HG02870 (cell line): ENCODE data around the gene CNTNAP5.
"Not testable (repeated sequence)": the region's sequence is repeated elsewhere in the genome, so short reads cannot be mapped to it uniquely, and the experiment has no call there.

Experiments used
- ATAC-seq: cut with Tn5 transposase; IDR thresholded peaks from one replicate; pipeline ENCODE4 v1.9.1; 2021; ENCODE audit warnings: mild to moderate bottlenecking, moderate library complexity; ENCODE audit not compliant: unreplicated experiment

Gene CNTNAP5

DNA sequence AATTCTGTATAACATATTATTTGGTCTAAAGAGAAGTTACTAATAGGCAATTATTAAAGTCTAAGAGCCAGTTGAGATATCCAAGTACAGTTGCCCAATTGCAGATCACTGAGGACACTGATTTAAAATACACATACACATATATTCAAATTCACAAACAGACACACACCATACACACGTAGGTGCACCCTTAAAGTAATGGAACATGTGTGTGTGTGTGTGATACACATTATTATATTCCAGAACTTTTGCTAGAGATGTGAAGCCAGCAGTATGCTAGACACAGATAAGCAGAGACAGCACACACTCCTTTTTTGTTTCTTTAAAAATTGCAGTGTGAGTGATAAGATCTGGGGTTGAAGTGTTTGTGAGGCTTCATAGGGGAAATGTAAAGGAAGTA, 292.5 kb downstream of the CNTNAP5 start:
- ATAC-seq = no peak

DNA sequence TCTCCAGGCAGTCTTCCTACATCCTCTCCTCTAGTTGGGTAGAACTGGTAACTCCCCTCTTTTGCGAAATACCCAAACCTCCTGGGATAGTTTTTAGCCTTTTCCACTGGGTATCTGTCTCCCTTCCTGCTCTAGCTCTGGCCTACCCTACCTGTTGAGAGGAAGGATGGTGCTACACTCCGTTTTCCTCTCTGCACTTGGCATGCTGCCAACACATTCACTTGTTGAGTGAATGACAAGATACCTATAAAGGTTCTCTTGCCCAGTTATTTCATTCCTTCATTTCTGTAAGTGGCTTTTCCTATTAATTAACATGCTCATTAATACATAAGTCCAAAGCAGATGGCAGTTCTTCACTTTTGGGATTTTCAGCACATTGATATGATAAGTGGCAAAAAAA, 293.8 kb downstream of the CNTNAP5 start:
- ATAC-seq = no peak

DNA sequence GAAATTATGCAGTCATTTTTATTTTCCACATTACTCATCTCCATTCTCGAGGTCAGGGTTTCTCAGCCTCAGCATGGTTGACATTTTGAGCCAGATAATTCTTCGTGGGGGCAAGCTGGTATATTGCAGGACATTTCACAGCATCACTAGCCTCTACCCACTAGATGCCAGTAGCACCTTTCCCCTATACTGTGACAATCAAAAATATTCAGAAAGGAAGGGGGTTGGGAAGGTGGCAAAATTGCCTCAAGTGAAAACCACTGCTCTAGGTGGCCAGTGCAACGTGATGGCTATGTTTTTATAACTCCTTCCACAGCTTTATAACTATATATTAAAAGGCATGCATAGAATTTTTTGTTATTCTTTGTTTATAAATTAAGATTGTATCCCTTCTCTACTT, 294.5 kb downstream of the CNTNAP5 start:
- ATAC-seq = no peak

DNA sequence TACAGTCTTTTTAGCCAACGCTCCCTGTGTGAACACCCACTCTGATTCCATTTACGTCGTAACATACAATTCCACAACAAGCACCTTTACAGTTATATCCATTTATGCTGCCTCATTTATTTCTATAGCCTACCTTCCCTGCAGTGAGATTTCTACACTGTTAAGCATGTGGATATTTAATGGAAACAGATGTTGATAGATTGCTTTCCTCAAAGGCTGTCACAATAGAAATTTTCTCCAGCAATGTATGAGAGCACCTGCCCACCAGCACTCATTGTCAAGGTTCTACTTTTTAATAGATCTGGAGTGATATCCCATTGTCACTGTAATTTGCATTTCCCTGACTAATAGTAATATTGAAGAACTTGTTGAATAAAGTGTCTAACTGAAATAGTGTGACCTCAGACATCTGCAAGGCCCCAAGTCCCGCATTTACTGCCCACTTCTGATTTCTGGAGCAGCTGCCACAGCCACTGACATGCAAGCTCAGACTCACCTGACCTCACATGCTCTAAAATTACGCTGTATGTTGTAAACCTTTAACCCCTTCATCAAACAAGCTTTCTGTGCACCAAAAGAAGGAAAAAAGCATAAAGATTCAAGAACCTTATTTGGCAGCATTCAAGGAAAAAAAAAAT, 295.1 kb downstream of the CNTNAP5 start:
- ATAC-seq = no peak

DNA sequence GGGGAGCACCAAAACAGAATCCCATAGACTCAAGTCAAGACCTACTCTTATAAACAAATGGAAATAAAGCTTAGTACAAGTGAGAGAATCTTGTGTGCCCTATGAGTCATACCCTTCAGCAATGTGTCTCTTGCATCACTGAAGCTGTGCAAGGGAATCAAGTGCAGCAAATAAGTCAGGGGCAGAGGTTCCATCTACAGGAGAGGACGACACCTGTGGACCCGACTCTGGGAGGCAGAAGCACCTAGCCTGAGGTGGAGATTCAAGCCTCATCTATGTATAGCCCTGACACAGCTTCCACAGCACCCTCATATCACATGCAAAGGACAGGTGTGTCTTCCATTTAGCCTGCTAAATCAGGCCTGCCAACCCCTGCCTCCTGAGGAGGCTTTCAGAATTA, 298.2 kb downstream of the CNTNAP5 start:
- ATAC-seq = no peak

DNA sequence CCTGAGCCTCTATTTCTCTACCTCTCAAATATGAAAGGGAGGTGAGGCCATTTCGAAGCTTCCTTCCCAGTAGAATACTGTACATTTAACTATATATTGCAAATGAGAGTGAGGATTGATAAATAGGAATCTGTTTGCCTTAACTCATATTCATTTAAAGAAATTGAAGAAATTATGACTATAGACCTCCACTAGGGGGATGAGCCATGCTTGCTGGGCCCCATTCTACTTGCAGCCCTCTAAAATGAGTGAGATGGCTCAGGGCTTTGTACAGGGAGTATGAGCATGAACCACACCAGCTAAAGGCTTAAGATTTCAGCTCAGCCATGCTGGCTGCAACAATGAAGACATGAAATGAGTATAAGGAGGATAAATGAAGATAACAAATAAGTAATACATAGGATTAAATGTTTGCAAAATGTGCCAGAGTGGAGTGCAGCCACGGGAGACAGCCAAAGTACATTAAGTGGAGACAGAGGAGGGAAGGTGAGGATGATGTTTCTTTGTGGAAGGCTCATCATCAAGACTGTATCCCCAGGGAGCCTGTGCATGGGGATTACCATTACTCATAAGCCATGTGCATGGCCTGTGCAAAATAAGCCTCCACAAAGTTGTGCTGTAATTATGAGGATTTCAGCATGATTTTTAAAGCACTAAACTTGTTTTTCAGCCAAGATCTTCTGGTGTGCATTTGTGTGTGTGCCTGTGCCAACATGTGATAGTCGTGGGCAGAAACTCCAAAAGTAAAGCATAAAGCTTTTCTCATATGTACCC, 300.8 kb downstream of the CNTNAP5 start:
- ATAC-seq = no peak

DNA sequence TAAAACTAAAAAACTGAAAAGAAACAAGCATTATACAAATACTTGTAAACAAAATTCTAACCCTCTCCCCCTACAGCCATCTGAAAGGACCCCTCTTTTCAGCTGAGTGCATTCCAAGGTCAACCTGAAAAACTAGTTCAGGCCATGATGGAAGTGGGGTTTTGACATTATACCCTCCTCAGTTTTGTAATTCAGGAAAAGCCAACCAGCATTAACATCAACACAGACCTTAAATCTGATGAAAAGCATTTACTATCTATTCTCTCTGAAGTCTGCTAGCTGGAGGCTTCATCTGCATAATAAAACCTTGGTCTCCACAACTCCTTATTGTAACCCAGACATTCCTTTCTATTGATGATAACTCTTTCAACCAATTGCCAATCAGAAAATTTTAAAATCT, 302.2 kb downstream of the CNTNAP5 start:
- ATAC-seq = no peak

DNA sequence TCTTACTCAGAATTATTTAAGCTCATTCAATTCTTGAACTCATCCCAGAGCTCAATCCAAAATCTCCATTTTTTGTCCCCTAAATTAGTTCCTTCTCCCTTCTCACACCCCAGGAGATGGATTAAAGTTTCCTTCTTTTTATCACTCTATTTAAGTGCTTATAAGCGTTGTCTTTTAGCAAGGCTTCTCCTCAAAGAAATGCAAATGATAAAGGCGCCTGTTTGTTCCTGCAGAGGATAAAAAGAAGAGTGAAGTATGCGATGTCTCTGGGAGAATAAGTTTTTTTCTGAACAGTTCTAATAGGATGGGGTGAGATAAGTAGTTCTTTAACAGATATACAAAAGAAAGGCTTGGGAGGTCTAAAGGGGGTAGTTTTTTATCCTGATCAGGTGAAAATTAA, 303.3 kb downstream of the CNTNAP5 start:
- ATAC-seq = no peak

DNA sequence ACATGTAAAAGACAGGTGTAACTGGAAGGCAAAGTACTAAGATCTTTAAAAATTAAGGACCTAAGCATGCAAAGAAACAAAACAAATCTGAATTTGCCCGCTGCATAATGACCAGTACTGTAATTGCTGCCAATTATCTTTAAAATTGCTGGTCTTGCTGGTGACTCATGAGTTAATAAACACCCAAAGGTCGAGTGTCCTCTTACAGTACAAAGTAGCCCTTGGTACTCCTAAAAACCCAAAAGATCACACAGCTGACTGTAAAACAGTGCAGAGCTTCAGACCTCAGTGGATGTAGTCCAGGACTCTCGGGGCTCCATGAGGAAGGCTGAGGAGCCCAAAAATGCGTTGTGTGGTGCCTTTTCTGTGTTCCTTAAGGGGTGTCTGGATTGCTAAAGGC, 308.7 kb downstream of the CNTNAP5 start:
- no peak for ATAC-seq

DNA sequence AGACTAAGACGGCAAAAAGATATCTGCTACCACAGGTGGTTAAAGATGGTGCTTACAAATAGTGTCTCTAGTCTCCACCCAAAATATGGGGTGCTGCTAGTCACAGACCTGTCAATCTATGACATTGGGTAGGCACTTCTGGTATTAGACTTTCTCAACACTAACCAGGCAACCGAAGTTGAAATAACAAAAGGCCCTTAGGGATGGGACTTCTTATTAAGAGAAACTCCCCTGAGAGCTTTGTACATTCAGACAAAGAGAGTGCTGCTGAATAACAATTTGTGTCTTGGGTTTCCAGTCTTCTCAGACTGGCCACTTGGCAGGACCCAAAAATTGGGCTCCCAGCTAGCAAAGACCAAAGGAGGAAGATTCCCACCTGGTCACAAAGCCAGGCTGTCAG, 310.0 kb downstream of the CNTNAP5 start:
- no peak for ATAC-seq

DNA sequence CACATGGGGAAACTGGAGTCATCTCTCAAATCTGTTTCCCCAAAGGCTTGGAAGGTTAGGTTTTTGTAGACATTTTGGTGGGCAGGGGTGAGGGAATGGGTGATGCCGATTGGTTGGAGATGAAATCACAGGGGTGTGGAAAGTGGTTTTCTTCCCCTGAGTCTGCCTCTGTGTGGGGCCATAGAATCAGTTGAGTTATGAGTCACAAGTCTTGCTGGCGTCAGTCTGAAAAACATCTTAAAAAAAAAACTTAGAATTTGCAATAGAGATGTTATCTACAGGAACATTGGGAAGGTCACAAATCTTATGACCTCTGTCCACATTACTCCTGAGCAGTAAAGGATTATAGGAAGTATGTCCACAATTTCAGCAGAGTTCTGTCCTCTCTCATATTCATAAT, 314.6 kb downstream of the CNTNAP5 start:
- ATAC-seq = no peak

DNA sequence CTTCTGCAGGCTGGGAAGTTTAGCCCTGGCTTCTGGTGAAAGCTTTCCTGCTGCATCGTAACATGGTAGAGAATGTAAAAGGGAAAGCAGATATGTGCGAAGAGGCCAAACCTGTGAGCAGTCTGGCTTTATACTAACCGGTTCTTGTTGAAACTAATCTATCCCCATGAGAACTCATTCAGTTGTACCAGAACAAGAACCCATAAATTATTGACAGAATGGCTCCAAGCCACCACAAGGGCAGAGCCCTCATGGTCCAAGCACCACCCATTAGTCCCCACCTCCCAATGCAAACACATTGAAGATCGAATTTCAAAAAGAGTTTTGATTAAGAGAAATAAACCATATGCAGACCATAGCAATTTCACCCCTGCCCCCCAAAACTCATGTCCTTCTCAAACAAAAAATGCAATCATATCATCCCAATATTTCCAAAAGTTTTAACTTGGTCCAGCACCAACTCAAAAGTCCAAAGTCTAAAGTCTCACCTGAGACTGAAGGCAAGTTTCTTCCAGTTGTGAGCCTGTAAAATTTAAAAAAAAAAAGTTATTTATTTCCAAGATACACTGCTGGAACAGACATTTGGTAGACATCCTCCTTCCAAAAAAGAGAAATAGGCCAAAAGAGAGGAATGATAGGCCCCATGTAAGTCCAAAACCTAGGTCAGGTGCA, 318.9 kb downstream of the CNTNAP5 start:
- no peak for ATAC-seq

DNA sequence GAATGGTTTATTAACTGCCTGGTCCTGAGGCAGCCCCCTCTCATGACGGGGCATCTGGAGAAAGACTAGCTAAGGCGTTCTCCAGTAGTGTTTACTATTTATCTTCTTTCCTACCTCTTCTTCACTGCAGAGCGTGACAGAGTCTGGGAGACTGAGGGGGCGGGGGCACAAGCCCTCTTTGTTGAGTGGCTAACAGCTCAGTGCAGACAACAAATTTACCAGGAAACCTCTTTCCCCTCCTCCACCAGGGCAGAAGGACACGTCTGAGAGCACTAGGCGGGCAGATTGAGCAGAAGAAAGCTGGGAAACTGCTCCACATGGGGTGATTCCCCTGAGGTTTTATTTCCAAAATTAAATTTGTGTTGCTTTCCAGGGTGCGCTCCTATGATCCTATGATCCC, 322.1 kb downstream of the CNTNAP5 start:
- ATAC-seq = no peak

DNA sequence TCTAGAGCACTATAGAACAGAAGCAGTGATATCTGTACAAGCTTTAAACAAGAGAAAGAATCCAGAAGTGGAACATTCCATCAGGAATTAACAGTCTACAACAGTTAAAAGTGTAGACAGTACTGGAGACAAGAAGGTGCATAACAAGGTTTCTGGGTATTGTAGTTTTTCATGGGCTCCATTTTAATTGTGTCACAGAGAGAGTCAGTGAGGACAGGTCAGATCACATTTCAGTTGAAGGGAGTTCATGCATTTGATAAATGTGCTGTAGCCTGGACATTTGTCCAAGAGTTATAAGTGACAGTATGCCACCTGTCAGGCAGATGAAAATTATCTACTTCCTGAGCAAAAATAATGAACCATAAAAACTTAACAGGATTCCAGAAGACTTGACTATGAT, 328.6 kb downstream of the CNTNAP5 start:
- ATAC-seq = no peak

DNA sequence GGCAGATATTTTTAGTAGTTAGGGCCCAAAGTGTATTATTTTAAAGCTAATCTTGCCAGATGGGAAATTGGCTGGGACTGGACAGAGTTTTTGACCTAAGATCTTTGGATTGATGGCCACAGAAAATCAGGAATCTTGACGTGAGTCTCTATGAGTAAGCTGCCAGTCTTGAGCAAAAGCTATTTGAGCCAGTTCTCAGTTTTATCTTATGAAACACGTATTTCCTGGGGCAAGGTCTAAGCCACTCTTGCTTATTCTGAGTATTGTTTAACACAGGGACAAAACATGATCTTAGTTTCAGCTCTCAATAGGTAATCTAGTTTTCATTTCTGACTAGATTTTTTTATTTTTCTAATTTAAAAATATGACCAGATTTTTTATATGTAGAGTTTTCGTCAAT, 329.4 kb downstream of the CNTNAP5 start:
- ATAC-seq = no peak

DNA sequence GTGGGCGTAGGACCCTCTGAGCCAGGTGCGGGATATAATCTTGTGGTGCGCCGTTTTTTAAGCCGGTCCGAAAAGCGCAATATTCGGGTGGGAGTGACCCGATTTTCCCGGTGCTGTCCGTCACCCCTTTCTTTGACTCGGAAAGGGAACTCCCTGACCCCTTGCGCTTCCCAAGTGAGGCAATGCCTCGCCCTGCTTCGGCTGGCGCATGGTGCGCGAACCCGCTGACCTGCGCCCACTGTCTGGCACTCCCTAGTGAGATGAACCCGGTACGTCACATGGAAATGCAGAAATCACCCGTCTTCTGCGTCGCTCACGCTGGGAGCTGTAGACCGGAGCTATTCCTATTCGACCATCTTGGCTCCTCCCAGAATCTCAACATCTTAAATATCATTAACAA, 336.9 kb downstream of the CNTNAP5 start:
- not testable (repeated sequence) for ATAC-seq

DNA sequence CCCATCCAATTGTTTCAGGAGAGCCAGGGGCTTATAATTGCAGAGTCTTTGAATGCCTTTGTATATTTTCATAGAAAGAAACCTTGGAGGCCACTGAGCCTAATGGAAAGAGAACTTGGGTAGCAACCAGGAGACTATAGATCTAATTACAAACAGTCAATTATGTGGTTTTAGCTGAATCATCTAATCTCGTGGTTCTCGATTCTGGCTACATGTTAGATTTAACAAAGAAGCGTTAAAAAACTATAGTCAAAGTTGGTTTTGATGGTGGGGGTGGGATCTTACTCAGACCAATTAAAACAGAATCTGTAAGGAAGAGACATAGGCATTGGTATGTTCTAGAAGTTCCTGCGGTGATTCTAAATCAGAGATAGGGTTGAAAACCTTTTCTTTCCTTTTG, 344.1 kb downstream of the CNTNAP5 start:
- ATAC-seq = no peak

DNA sequence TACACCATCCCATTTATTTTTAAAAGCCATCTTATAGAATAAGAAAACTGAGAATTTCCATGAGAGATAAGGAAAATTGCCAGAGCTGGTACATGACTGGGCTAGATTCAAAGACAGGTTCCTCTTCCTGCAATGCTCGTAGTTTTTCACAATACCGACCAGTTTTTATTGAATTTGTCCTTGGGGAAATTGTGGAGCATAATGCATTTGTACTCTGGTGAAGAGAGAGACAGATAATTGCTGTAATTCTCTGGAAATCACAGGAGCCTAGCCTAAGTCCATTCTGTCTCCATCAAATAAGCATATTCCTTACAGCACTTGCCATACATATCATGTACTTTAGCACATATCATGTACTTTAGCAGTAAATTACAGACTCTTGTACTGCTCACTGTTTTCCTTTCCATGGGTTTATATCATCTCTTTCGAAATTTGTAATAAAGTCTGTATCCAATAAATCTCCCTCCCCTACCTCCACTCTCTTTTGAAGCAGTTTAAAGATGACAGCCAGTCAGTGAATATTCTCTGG, 355.2 kb downstream of the CNTNAP5 start:
- no peak for ATAC-seq

DNA sequence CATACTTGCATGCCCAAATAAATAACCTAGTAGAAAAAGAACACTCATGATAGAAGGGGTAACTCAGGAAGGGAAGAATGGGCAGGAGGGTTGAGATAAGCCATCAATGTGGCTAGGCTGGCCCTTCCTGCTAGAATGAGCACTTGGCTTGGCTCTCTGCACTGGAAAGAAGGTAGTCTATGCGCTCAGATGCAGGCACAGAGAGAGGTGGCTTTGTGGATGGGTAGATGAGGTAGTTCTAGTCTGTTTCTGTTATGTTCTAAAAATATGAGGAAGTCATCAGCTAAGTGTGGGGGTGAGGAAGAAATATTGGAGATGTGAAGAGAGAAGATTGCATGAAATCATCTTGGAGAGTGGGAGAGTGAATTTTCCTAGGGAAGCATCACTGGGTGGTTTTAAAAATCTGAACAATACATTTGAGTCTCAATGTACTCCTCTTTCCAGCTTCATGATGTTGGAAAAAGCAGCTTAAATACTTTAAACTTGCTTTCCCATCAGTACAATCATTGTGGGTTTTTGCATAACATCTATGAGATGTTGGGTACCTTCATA, 357.1 kb downstream of the CNTNAP5 start:
- ATAC-seq = no peak

DNA sequence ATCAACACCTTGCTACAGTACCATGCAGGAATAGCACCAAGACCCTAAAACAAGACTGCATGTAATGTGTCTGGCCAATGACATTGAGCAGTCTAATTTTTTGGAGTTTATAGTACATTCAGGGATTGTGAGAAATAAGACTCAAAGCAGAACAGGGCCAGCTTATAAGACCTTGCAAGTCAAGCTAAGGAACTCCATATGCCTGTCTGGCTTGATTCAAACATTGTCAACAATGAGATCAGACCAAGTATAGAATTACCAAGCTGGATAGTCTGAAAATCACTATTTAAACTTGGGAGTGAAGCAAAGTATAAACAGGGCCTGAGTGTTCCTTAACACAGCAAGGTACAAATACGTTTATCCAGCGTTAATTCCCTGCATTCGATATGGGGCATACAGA, 370.9 kb downstream of the CNTNAP5 start:
- ATAC-seq = no peak

DNA sequence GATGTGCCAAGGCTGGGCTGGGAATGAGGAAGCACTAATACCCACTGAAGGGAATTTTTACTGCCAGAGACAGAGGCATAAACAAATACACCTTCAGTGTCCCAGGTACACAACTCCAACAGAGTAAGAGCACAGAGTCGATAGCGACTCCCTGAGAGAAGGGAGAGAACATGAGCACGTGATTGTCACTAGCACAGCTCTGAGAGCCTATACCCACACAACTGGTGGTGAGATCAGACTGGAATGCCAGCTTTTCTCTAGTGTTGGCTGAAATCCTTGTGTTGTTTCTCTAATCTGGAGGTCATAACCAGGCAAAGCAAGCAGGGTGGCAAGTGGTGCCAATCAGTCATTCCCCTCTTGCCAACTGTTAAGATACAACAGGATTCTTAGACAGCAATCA, 377.2 kb downstream of the CNTNAP5 start:
- ATAC-seq = no peak
